GM19328 (cell line): ENCODE measurements around the gene NXF2B.
"Not testable (repeated sequence)": the region's sequence is repeated elsewhere in the genome, so short reads cannot be mapped to it uniquely, and the experiment has no call there.

Experiments used
- ATAC-seq: cut with Tn5 transposase; IDR thresholded peaks from one replicate; pipeline ENCODE4 v1.9.1; 2021; ENCODE audit warnings: mild to moderate bottlenecking, moderate library complexity; ENCODE audit not compliant: unreplicated experiment

Gene NXF2B, protein sequence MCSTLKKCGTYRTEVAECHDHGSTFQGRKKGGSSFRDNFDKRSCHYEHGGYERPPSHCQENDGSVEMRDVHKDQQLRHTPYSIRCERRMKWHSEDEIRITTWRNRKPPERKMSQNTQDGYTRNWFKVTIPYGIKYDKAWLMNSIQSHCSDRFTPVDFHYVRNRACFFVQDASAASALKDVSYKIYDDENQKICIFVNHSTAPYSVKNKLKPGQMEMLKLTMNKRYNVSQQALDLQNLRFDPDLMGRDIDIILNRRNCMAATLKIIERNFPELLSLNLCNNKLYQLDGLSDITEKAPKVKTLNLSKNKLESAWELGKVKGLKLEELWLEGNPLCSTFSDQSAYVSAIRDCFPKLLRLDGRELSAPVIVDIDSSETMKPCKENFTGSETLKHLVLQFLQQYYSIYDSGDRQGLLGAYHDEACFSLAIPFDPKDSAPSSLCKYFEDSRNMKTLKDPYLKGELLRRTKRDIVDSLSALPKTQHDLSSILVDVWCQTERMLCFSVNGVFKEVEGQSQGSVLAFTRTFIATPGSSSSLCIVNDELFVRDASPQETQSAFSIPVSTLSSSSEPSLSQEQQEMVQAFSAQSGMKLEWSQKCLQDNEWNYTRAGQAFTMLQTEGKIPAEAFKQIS

GRCh38 chrX:102439908-102440307, at the start of gene NXF2B:
NXF2B (minus strand) TSS chrX:102440008; CDS start chrX:102380036, 59,972 bp downstream.
- ATAC-seq: not testable (repeated sequence)

- ATAC-seq: not testable (repeated sequence)
Observed at GRCh38 chrX:102478765-102479164, 39.0 kb upstream of the NXF2B start.

DNA sequence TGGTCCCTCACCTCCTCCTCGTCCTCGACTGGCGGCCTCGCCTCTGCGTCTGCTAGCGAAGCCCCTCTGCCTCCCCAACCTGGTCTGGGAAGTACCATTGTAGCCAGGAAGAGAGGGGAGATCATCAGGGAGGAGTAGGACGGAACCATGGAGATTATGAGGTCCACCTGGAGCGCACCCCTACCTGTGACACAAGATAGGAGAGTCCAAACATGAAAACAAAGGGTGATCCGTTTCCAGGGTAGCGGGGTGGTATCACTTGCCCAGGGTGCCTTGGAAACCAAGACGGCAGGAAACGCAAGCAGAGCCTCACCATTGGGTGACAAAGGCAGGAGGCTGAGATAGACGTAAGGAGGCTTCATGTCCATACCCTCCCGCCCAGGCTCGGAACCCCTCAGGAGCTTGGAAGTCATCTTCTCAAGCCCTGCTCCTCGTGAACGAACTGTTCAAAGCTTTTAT, 32.0 kb upstream of the NXF2B start, which contains the start of gene TCP11X2:
TCP11X2 (minus strand) TSS at position 51 of the 459 bp plus-strand sequence.
- ATAC-seq: not testable (repeated sequence)

DNA sequence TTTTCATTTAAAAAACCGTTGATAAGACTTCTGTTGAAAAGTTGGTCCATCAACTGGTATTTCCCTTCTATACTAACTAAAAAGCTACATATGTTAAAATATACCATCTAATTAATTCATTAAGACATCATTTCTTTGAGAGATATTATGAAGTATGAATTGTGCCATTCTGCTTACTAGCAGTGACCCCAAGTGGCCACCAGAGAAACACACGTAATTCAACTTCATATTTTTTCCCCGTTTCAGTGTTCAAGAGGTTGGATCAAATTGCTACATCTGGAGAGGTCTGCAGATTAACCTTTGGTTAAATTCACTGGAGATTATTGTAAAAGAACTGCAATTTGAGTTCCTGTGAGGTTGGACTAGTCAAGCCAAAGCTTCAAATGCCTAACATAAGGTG, 30.4 kb upstream of the NXF2B start:
- ATAC-seq: not testable (repeated sequence)

DNA sequence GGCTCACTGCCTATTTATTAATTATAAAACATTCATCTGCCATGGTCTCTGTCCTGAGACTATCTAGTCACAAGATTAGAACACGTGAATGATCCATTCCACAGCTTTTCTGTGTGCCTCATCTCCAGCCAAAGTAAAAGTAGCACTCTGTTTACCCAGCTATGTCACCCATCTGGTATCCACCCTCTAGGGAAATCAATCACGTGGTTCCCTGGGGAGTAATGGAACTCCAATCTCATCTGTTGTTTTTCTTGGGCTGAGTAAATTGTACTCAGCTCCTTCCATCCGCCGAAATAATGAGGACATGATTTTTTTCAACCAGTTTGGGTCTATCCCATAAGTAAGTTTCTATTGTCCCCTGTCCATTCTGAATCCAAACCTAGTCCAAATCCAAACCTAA, 18.8 kb upstream of the NXF2B start:
- not testable (repeated sequence) for ATAC-seq

DNA sequence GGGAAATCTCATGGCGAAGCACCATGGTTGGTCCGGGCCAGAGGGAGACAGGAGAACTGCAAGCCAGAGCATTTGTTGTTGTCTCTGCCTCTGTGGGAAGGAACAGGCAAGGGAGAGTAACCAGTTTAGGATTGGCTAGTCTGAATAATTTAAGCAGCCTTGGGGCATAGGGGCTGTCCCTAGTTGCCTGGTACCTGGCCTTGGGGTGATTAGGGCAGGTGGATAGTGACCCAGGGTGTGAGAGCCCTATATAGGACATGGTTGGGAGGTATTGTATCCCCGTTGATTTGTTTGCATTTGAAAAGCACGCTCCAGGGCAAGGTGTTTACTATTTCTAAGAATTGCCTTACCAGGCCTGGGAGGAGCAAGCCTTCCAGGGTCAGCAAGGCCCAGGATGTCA, 25.3 kb downstream of the NXF2B start:
- ATAC-seq: not testable (repeated sequence)

GRCh38 chrX:102345916-102346315, 93.9 kb downstream of the NXF2B start:
- no peak for ATAC-seq

- no peak for ATAC-seq
Observed at GRCh38 chrX:102341867-102342266, 97.9 kb downstream of the NXF2B start.

DNA sequence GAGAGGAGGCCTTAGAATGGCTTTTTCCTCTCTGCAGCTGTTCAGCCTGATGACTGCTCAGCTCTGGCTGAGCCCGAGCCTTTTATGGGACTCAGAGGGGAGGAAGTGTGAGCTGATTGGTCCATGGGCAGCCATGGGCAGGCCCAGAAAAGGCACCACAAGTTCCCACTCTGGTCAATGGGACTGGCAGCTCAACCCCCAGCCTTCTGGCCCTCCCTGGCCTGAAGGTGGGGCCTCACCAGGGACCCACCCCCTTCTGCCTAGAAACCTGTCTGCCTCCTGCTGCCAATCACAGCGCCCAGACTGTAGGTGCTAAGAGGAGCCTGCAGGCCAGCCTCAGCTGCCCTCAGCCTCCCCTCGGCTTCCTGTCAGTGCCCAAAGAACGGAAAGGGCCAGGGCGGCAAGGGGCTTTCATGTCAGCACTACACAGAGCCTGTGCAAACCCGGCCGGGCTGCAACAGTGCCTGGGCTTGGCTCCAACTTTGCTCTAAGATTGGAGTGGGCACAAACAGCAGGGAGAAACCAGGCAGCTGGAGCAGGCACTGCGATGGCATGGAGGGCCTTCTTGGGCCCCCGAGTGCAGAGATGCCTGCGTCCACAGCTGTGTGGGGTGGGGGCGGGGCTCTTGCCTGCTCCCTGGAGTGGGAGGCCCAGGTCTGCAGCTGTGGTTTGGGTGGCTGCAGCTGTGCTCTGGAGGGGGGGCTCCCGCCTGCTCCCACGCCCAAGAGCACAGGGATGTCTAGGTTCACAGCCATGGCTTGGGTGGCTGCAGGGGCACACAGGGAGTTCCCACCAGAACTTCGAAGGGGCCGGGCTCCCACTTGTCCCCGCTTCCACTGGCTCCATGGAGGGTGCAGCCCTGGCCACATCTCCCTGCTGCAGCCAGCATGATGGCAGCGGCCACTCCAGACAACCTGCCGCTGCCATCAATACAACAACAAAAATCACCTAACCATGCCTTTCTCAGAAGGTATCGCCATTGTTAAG, 100.2 kb downstream of the NXF2B start:
- no peak for ATAC-seq

- no peak for ATAC-seq
Observed at GRCh38 chrX:102338162-102338561, 101.6 kb downstream of the NXF2B start.
